Measurements from ENCODE around the gene HADHB. TPM values are rescaled to one million over a fixed set of nuclear protein-coding genes. Genes with fewer than 3 reads are reported as not detected.

HADHB gene
- total and polyA plus RNA-seq, 2 of the 13 experiments (the other 11 are each of a cell fraction or from before 2014, with no cell fraction given), result 112 to 238 TPM

DNA sequence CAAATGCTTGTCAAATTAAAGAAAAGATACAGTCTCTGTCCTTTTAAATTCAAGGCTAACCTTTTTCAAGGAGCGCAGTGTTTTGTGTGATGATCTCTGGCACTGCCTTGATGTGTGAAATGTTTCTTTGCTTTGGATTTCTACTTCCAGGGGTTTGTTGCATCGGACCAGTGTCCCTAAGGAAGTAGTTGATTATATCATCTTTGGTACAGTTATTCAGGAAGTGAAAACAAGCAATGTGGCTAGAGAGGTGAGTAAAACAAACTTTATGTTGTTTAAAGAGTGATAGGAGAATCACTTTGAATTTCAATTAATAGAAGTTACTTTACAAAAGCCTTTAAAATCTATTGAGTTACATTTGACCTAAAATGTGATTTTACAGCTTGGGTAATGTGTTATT, 28.8 kb downstream of the HADHB start (continued):
- TF ChIP-seq FOXA3 (CRISPR knock-in tag; IDR thresholded peaks at IDR 0.05) (peak; percentile 39; the same call in 1 of the 2 replicates), ZNF431 (CRISPR knock-in tag; IDR thresholded peaks at IDR 0.05; ENCODE audit: borderline replicate concordance, low read depth) (no peak)
- TF ChIP-seq, protein P1, sequence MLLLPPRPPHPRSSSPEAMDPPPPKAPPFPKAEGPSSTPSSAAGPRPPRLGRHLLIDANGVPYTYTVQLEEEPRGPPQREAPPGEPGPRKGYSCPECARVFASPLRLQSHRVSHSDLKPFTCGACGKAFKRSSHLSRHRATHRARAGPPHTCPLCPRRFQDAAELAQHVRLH (CRISPR knock-in tag; IDR thresholded peaks at IDR 0.05; ENCODE audit: borderline replicate concordance, low read depth), result no peak
- TF ChIP-seq, protein P2, sequence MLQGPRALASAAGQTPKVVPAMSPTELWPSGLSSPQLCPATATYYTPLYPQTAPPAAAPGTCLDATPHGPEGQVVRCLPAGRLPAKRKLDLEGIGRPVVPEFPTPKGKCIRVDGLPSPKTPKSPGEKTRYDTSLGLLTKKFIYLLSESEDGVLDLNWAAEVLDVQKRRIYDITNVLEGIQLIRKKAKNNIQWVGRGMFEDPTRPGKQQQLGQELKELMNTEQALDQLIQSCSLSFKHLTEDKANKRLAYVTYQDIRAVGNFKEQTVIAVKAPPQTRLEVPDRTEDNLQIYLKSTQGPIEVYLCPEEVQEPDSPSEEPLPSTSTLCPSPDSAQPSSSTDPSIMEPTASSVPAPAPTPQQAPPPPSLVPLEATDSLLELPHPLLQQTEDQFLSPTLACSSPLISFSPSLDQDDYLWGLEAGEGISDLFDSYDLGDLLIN (CRISPR knock-in tag; IDR thresholded peaks at IDR 0.05; ENCODE audit: borderline replicate concordance), result no peak

- peak; percentile 78 for DNase-seq (ENCODE audit: low spot score)
- Histone ChIP-seq H3K4me2 (ENCODE audit: low read depth, low read length) (no peak overlapping the region), H4K20me1 (ENCODE audit: insufficient read depth, low read length) (no peaks in the 10 kb centered on the region), H2AFZ (ENCODE audit: low read length) (no peak overlapping the region), H3K36me3 (replicated peaks in 1 of 2; ENCODE audit: control insufficient read depth in 1 of 2, insufficient read depth in 2 of 2, low read length in 2 of 2) (peaks cover 25 to 55% of the 10 kb centered on the region in 2 experiments), H3K4me3 (replicated peaks in 1 of 3; ENCODE audit: insufficient read depth in 1 of 3, low read depth in 2 of 3, low read length in 3 of 3) (no peak overlapping the region), H3K9me3 (ENCODE audit: low read length) (no peaks in the 10 kb centered on the region), H3K9ac (ENCODE audit: insufficient read depth, low read depth, low read length) (no peak overlapping the region), H3K27me3 (ENCODE audit: control insufficient read depth in 1 of 2, insufficient read depth in 2 of 2, low read length in 2 of 2) (no peaks in the 10 kb centered on the region), H3K27ac (ENCODE audit: extremely low read length, insufficient read depth, low read length) (peak overlapping the region; percentile 29), H3K4me1 (ENCODE audit: insufficient read depth, low read length) (peaks cover 14% of the 10 kb centered on the region), H3K79me2 (ENCODE audit: insufficient read depth, low read length) (no peaks in the 10 kb centered on the region)
- WGBS (ENCODE audit: low lambda C conversion rate), result 39% methylated on average over 5 of the region's 5 CpGs
- CTCF ChIA-PET (ENCODE audit: low intra/inter-chr PET ratio, low total read pairs), result no interaction called here
- intact Hi-C loops (cut with micrococcal nuclease; ENCODE audit: unreplicated experiment) (loop anchor here (2.0 kb wide), 1 partner anchor 29 kb away; the partner anchor contains the start of genes HADHA and HADHB), in situ Hi-C loops (cut with HindIII; ENCODE audit: extremely low pct_ligation_motif_present, low pct_unique_long_range_greater_than_20kb) (no loop called here)
- FAIRE-seq, result peak; percentile 4
- peak; percentile 80 for ATAC-seq
- POLR2A ChIA-PET, result interaction anchor here (1.3 to 2.5 kb wide), 2 partner anchors 22 to 29 kb away, joined by 3 to 33 read pairs; partner anchors contain the start of genes HADHA and HADHB
- BruUV-seq (replicated peaks), result no TSS peak
- TF ChIP-seq KLF16 (CRISPR knock-in tag; IDR thresholded peaks at IDR 0.05), result peak in 1 of 2 experiments; percentile 37; a peak in 1 of 4 replicates
- TF ChIP-seq CENPBD1 (CRISPR knock-in tag; IDR thresholded peaks at IDR 0.05; ENCODE audit: borderline replicate concordance, low read depth), result no peak
- TF ChIP-seq HMG20A (CRISPR knock-in tag; IDR thresholded peaks at IDR 0.05; ENCODE audit: borderline replicate concordance), result peak; percentile 74
- no peak for TF ChIP-seq MLXIP (CRISPR knock-in tag; IDR thresholded peaks at IDR 0.05; ENCODE audit: borderline replicate concordance)
- TF ChIP-seq TFE3 (CRISPR knock-in tag; IDR thresholded peaks at IDR 0.05), result no peak
- TF ChIP-seq NCOA2 (CRISPR knock-in tag; IDR thresholded peaks at IDR 0.05), result 0 out of 2 replicates have a peak, but pooled peaks have one; percentile 38
- no peak for TF ChIP-seq ZFAT (CRISPR knock-in tag; conservative IDR thresholded peaks at IDR 0.05)
- TF ChIP-seq, protein P3, sequence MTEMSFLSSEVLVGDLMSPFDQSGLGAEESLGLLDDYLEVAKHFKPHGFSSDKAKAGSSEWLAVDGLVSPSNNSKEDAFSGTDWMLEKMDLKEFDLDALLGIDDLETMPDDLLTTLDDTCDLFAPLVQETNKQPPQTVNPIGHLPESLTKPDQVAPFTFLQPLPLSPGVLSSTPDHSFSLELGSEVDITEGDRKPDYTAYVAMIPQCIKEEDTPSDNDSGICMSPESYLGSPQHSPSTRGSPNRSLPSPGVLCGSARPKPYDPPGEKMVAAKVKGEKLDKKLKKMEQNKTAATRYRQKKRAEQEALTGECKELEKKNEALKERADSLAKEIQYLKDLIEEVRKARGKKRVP (CRISPR knock-in tag; IDR thresholded peaks at IDR 0.05), result peak in 1 of 2 experiments; percentile 20; a peak in 1 of 4 replicates
- TF ChIP-seq KLF13 (CRISPR knock-in tag; IDR thresholded peaks at IDR 0.05), result no peak
- TF ChIP-seq CEBPB (IDR thresholded peaks at IDR 0.05; ENCODE audit: borderline replicate concordance, low read depth, low read length), result peak; percentile 97
These were observed 29.4 kb downstream of the HADHB start for GRCh38 chr2:26274058-26274613.
